A549 (cell line): ENCODE data around the gene VIL1. TPM values are rescaled to one million over a fixed set of nuclear protein-coding genes. Genes with fewer than 3 reads are reported as not detected.

Experiments
- ATAC-seq, 2 experiments: fragments of 200-7000 bp in 1 of 2; fragments of >200 bp in 1 of 2; cut with Nextera tagmentation in 1 of 2; cut with Tn5 transposase in 1 of 2; 3 replicates each; pipeline versions ENCODE4 v1.8.0 to v1.9.1; 2018 to 2020; ENCODE audit warnings: mild to moderate bottlenecking in 1 of 2, moderate library complexity in 1 of 2
- CTCF ChIA-PET: fragments of 300-600 bp; sonication (Branson Sonifier 250); formaldehyde crosslinking; extraction: SDS; loops from one replicate; lab custom pipeline; 2021; ENCODE audit warnings: antibody characterized with exemption, inconsistent platforms; lab: Yijun Ruan, JAX
- POLR2A ChIA-PET: fragments of 350-600 bp; formaldehyde crosslinking; extraction: SDS; loops from one replicate; lab custom pipeline; 2021; ENCODE audit warnings: antibody characterized with exemption, inconsistent platforms; lab: Yijun Ruan, JAX
- DNase-seq, 2 experiments: peaks; one replicate each; pipeline versions ENCODE4 v3.0.0 to v3.0.0-alpha.2; 2011 to 2016; ENCODE audit warnings: low read depth in 1 of 2, low spot score in 1 of 2
- FAIRE-seq: peaks from 2 replicates; lab custom pipeline; 2011; peaks lifted over from hg19 to GRCh38; lab: Jason Lieb, UNC
- H3K27ac ChIP-seq, 2 experiments: fragments of >200 bp; sonication (Bioruptor Twin); formaldehyde crosslinking; 3 replicates each; pipeline ENCODE4 v1.5.1; 2016 to 2017
- H3K4me1 ChIP-seq: fragments of >200 bp; sonication (Bioruptor Twin); formaldehyde crosslinking; 3 replicates; pipeline ENCODE4 v1.6.1; 2016
- H3K4me2 ChIP-seq: fragments of >200 bp; sonication (Bioruptor Twin); formaldehyde crosslinking; 3 replicates; pipeline ENCODE4 v1.6.1; 2016
- H3K4me3 ChIP-seq: fragments of >200 bp; sonication (Bioruptor Twin); formaldehyde crosslinking; 3 replicates; pipeline ENCODE4 v1.5.1; 2016
- H3K9me3 ChIP-seq: fragments of >200 bp; sonication (Bioruptor Twin); formaldehyde crosslinking; 3 replicates; pipeline ENCODE4 v1.6.1; 2016
- CBX2 ChIP-seq: fragments of 200-600 bp; sonication (generic); IDR thresholded peaks from 2 replicates; pipeline ENCODE4 v1.6.1; 2016; ENCODE audit warnings: low read depth, mild to moderate bottlenecking, borderline replicate concordance
- CBX8 ChIP-seq: fragments of 200-600 bp; sonication (generic); IDR thresholded peaks from 2 replicates; pipeline ENCODE4 v1.6.1; 2016
- CEBPB ChIP-seq, 2 experiments: fragments of >200 bp in 1 of 2; sonication (Bioruptor Twin) in 1 of 2; formaldehyde crosslinking in 1 of 2; IDR thresholded peaks; 2 replicates each; pipeline ENCODE4 v1.6.1; 2012 to 2016
- CTCF ChIP-seq: fragments of >200 bp; sonication (Bioruptor Twin); formaldehyde crosslinking; IDR thresholded peaks from 3 replicates; pipeline ENCODE4 v1.5.1; 2016
- E2F6 ChIP-seq: IDR thresholded peaks from 2 replicates; pipeline ENCODE4 v1.6.1; 2012; ENCODE audit warnings: low read depth, borderline replicate concordance
- EHF ChIP-seq: fragments of 250-450 bp; sonication (Bioruptor Pico); IDR thresholded peaks from 2 replicates; pipeline ENCODE4 v1.5.0; 2020; ENCODE audit warnings: mild to moderate bottlenecking
- ESRRA ChIP-seq: fragments of 150-350 bp; IDR thresholded peaks from 2 replicates; pipeline ENCODE4 v1.6.1; 2014; ENCODE audit warnings: mild to moderate bottlenecking, low read length, borderline replicate concordance
- FOXS1 ChIP-seq: fragments of 250-450 bp; sonication (Bioruptor Pico); IDR thresholded peaks from 2 replicates; pipeline ENCODE4 v1.5.0; 2020; ENCODE audit warnings: mild to moderate bottlenecking, moderate library complexity
- HEYL ChIP-seq: fragments of 250-450 bp; sonication (Bioruptor Pico); IDR thresholded peaks from 2 replicates; pipeline ENCODE4 v1.8.0; 2021; ENCODE audit warnings: mild to moderate bottlenecking, moderate library complexity
- HOXB13 ChIP-seq: fragments of 250-450 bp; sonication (Bioruptor Pico); IDR thresholded peaks from 2 replicates; pipeline ENCODE4 v1.5.0; 2020; ENCODE audit warnings: low read depth, mild to moderate bottlenecking, moderate library complexity
- HOXB5 ChIP-seq: fragments of 250-450 bp; sonication (Bioruptor Pico); IDR thresholded peaks from 2 replicates; pipeline ENCODE4 v1.5.0; 2020; ENCODE audit warnings: mild to moderate bottlenecking, moderate library complexity
- JUNB ChIP-seq: fragments of >200 bp; sonication (Bioruptor Twin); formaldehyde crosslinking; IDR thresholded peaks from 2 replicates; pipeline ENCODE4 v1.6.1; 2016
- MAZ ChIP-seq: fragments of 150-350 bp; IDR thresholded peaks from 2 replicates; pipeline ENCODE4 v1.6.1; 2014; ENCODE audit warnings: antibody characterized with exemption, low read depth, low read length, borderline replicate concordance
- NPAS2 ChIP-seq: fragments of 250-450 bp; sonication (Bioruptor Pico); IDR thresholded peaks from 2 replicates; pipeline ENCODE4 v1.8.0; 2022; ENCODE audit warnings: mild to moderate bottlenecking, moderate library complexity, borderline replicate concordance
- PHF8 ChIP-seq: fragments of 200-600 bp; sonication (generic); IDR thresholded peaks from 2 replicates; pipeline ENCODE4 v1.6.1; 2016; ENCODE audit warnings: low read depth, mild to moderate bottlenecking, antibody characterized with exemption, moderate library complexity, borderline replicate concordance
- POLR2A ChIP-seq: IDR thresholded peaks from 2 replicates; pipeline ENCODE4 v1.6.1; 2012; ENCODE audit warnings: mild to moderate bottlenecking, low read length
- POLR2AphosphoS2 ChIP-seq: conservative IDR thresholded peaks from 2 replicates; pipeline ENCODE4 v1.6.1; 2012; ENCODE audit warnings: low read length, improper control_type of control experiment, inconsistent platforms
- RAD21 ChIP-seq, 2 experiments: fragments of >200 bp in 1 of 2; sonication (Bioruptor Twin) in 1 of 2; formaldehyde crosslinking in 1 of 2; IDR thresholded peaks in 1 of 2; conservative IDR thresholded peaks in 1 of 2; 2 replicates in 1 of 2; 3 replicates in 1 of 2; pipeline ENCODE4 v1.6.1; 2012 to 2018; ENCODE audit warnings: inconsistent platforms in 1 of 2
- REST ChIP-seq: fragments of 200-600 bp; sonication (generic); IDR thresholded peaks from 2 replicates; pipeline ENCODE4 v1.6.1; 2016; ENCODE audit warnings: antibody characterized with exemption, mild to moderate bottlenecking, moderate library complexity
- RNF2 ChIP-seq: fragments of 200-600 bp; sonication (generic); IDR thresholded peaks from 2 replicates; pipeline ENCODE4 v1.6.1; 2016; ENCODE audit warnings: low read depth, mild to moderate bottlenecking, antibody characterized with exemption, moderate library complexity, borderline replicate concordance
- SMC3 ChIP-seq: fragments of >200 bp; sonication (Bioruptor Twin); formaldehyde crosslinking; IDR thresholded peaks from 3 replicates; pipeline ENCODE4 v1.6.1; 2018; ENCODE audit warnings: inconsistent platforms
- SREBF2 ChIP-seq: fragments of 450-650 bp; IDR thresholded peaks from 2 replicates; pipeline ENCODE4 v1.6.1; 2014; ENCODE audit warnings: mild to moderate bottlenecking, moderate library complexity
- TP53 ChIP-seq: fragments of 250-450 bp; sonication (Bioruptor Pico); IDR thresholded peaks from 2 replicates; pipeline ENCODE4 v1.5.0; 2021; ENCODE audit warnings: mild to moderate bottlenecking, moderate library complexity
- USF2 ChIP-seq: fragments of 450-650 bp; IDR thresholded peaks from 2 replicates; pipeline ENCODE4 v1.6.1; 2014; ENCODE audit warnings: antibody characterized with exemption
- WGBS: methylation state at CpG from one replicate; pipeline ENCODE4 v1.1.6; 2017; ENCODE audit errors: missing lambda C conversion rate; 5-methylcytosine and 5-hydroxymethylcytosine counted together
- polyA plus RNA-seq, 4 experiments: library from polyadenylated mRNA; depleted of rRNA in 3 of 4; stranded (reverse); fragments of >200 nt; fragmentation: RNase III in 1 of 4; extraction: RNeasy Plus Mini Kit Qiagen cat#74134 plus additional on column Dnase treatment in 1 of 4; gene quantifications; 2 replicates in 3 of 4; 3 replicates in 1 of 4; pipeline ENCODE4 v1.2.3, GENCODE V29; 2011 to 2017

Gene VIL1
- polyA plus RNA-seq, 2 of the 4 experiments (the other 2 are of a cell fraction), result 1.9 to 2.3 TPM

GRCh38 chr2:218479595-218479994 lies 60.7 kb downstream of the VIL1 start:
- Histone ChIP-seq H3K4me3 (no peak overlapping the region), H3K4me2 (no peak overlapping the region), H3K27ac (no peak overlapping the region), H3K9me3 (no peaks in the 10 kb centered on the region), H3K4me1 (peaks cover 13% of the 10 kb centered on the region)
- 91% methylated on average over 2 of the region's 2 CpGs for WGBS
- FAIRE-seq, result no peak
- no peak for ATAC-seq
- DNase-seq, result no peak
- ChIA-PET POLR2A (no interaction called here), CTCF (interaction anchor here (0.6 to 0.8 kb wide), 2 partner anchors 13 to 408 kb away, joined by 3 read pairs; no protein-coding TSS in a partner anchor)
- TF ChIP-seq E2F6 (no peak), USF2 (no peak), TP53 (CRISPR knock-in tag) (no peak), REST (no peak), JUNB (no peak), MAZ (no peak), CBX8 (no peak), RNF2 (no peak), PHF8 (no peak), SMC3 (no peak), CBX2 (no peak), NPAS2 (CRISPR knock-in tag) (no peak), HOXB5 (no peak), SREBF2 (no peak), RAD21 (conservative IDR thresholded peaks at IDR 0.05 in 1 of 2, IDR thresholded peaks at IDR 0.05 in 1 of 2) (no peak), FOXS1 (CRISPR knock-in tag) (no peak)

DNA sequence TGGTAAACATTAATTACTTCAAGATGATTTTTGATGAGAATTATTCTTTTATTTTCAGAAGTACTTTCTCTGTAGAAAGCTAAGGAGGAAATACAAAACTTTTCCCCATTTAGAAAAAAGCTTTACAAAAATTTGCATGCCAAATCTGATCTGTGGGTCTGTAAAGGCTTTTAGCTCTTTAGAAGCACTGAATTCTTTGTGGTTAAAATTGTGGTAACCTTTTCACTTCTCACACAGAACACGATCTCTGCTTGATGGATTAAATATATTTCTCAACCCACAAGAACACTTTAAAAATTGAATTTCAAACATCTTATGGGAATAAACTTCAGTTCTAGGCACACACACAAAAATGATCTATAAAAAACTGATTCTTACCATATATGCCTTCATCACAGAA lies 63.7 kb downstream of the VIL1 start:
- FAIRE-seq (no peak), ATAC-seq (no peak), DNase-seq (no peak)
- Histone ChIP-seq H3K9me3 (no peaks in the 10 kb centered on the region), H3K4me3 (no peak overlapping the region), H3K4me2 (no peak overlapping the region), H3K27ac (no peak overlapping the region), H3K4me1 (peaks cover 13% of the 10 kb centered on the region)
- ChIA-PET POLR2A (no interaction called here), CTCF (interaction anchor here (1.4 kb wide), 1 partner anchor 11 kb away, joined by 4 read pairs; no protein-coding TSS in a partner anchor)
- TF ChIP-seq PHF8 (no peak), HEYL (CRISPR knock-in tag) (no peak), ESRRA (no peak), RNF2 (no peak), POLR2A (no peak), EHF (CRISPR knock-in tag) (no peak), RAD21 (conservative IDR thresholded peaks at IDR 0.05 in 1 of 2, IDR thresholded peaks at IDR 0.05 in 1 of 2) (no peak), CTCF (no peak), REST (no peak), TP53 (CRISPR knock-in tag) (no peak), CEBPB (IDR thresholded peaks at IDR 0.05) (no peak), HOXB13 (CRISPR knock-in tag) (no peak), POLR2AphosphoS2 (no peak)
- WGBS, result 88% methylated on average over 1 of the region's 1 CpG
